Colonic mucosa (tissue), 4 donors: Measurements from ENCODE around the gene EPHA2. TPM values are rescaled to one million over a fixed set of nuclear protein-coding genes. Genes with fewer than 3 reads are reported as not detected.

Experiments used
- DNase-seq: peaks from one replicate; pipeline ENCODE4 v3.0.0-alpha.2; 2020
- H3K27ac ChIP-seq: fragments of 200-600 bp; one replicate; pipeline ENCODE4 v1.8.0; 2021
- H3K27me3 ChIP-seq: fragments of 200-600 bp; one replicate; pipeline ENCODE4 v1.8.0; 2021
- H3K36me3 ChIP-seq: fragments of 200-600 bp; one replicate; pipeline ENCODE4 v1.8.0; 2021
- H3K4me1 ChIP-seq: fragments of 200-600 bp; one replicate; pipeline ENCODE4 v1.8.0; 2021; ENCODE audit warnings: mild to moderate bottlenecking
- H3K4me3 ChIP-seq: fragments of 200-600 bp; one replicate; pipeline ENCODE4 v1.8.0; 2021
- H3K9ac ChIP-seq, 2 donors: one replicate each; pipeline ENCODE4 v1.7.0; 2013; ENCODE audit warnings: control low read depth in 2 of 2, low read depth in 2 of 2, low read length in 2 of 2
- H3K9me3 ChIP-seq: fragments of 200-600 bp; one replicate; pipeline ENCODE4 v1.8.0; 2021
- intact Hi-C: fragments of 100-400 bp; cut with DNase I; formaldehyde crosslinking; loops from one replicate; pipeline ENCODE4 v1.14.1; 2022
- total RNA-seq, 2 donors: library from RNA; stranded (reverse); fragmentation: NEBNext Ultra II Directional in 1 of 2; extraction: Animal tissue kit (Norgen Biotek cat#: 25700) in 1 of 2; gene quantifications; one replicate each; pipeline ENCODE4 v1.2.1, GENCODE V29; 2021
- TF ChIP-seq, protein P1 (sequence below): fragments of 200-600 bp; IDR thresholded peaks from one replicate; pipeline ENCODE4 v1.8.0; 2022; ENCODE audit warnings: antibody characterized with exemption, mild to moderate bottlenecking
- donor health status: healthy.
- donor health status: DM: no; HTN: no; CAD: no.
- donor health status: DM: no; HTN: no; CAD: no.

Gene EPHA2
- total RNA-seq, 2 donors from 2014 or later, result 15.7 to 40.8 TPM

DNA sequence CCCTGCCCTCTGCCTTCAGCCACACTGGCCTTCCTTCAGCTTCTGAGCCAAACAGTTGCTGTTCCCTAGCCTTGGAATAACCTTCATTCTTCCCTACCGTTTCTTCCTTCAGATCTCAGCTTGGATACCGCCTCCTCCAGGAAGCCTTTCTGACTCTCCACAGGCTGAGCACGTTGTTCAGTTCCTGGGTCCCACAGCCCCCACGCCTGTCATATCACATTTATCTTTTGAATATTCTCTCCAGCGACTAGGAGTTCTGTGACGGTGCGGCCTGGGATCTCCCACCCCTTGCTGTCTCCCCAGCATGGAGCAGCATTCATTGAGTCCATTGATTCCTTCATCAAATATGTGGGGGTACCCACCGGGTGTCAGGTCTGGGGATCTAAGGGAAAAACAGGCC lies 39.2 kb downstream of the EPHA2 start:
- TF ChIP-seq, protein P1, sequence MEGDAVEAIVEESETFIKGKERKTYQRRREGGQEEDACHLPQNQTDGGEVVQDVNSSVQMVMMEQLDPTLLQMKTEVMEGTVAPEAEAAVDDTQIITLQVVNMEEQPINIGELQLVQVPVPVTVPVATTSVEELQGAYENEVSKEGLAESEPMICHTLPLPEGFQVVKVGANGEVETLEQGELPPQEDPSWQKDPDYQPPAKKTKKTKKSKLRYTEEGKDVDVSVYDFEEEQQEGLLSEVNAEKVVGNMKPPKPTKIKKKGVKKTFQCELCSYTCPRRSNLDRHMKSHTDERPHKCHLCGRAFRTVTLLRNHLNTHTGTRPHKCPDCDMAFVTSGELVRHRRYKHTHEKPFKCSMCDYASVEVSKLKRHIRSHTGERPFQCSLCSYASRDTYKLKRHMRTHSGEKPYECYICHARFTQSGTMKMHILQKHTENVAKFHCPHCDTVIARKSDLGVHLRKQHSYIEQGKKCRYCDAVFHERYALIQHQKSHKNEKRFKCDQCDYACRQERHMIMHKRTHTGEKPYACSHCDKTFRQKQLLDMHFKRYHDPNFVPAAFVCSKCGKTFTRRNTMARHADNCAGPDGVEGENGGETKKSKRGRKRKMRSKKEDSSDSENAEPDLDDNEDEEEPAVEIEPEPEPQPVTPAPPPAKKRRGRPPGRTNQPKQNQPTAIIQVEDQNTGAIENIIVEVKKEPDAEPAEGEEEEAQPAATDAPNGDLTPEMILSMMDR, result no peak
- Histone ChIP-seq H3K9me3 (no peaks in the 10 kb centered on the region), H3K9ac (no peak overlapping the region), H3K27me3 (no peaks in the 10 kb centered on the region), H3K27ac (no peak overlapping the region), H3K4me1 (no peaks in the 10 kb centered on the region), H3K4me3 (no peak overlapping the region), H3K36me3 (no peaks in the 10 kb centered on the region)
- intact Hi-C loops, result no loop called here
- DNase-seq, result no peak

DNA sequence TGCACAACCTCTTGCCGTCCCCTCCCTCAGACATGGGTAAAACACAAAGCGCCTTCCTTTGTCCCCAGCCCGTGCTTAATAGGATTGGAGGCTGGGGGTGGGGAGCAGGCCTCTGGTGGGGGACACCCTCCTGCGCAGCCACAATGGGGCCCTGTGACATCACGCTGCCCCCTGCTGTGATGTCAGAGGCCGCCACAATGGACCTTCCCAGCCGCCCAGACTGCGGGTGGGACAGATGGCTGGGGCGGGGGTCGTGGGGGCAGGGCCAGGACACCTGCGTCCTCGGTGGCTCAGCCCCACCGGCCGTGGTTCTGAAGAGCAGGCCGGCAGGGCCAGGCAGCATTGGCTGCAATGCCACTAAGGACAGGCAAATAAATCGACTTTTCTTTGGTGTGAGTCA lies 39.9 kb downstream of the EPHA2 start:
- no peak for DNase-seq
- H3K4me3 ChIP-seq, result no peak overlapping the region
- no peaks in the 10 kb centered on the region for H3K36me3 ChIP-seq
- no peaks in the 10 kb centered on the region for H3K27me3 ChIP-seq
- no peak overlapping the region for H3K27ac ChIP-seq
- H3K4me1 ChIP-seq, result no peaks in the 10 kb centered on the region
- TF ChIP-seq, protein P1, result no peak
- H3K9ac ChIP-seq, result no peak overlapping the region
- no peaks in the 10 kb centered on the region for H3K9me3 ChIP-seq
- intact Hi-C loops, result no loop called here

DNA sequence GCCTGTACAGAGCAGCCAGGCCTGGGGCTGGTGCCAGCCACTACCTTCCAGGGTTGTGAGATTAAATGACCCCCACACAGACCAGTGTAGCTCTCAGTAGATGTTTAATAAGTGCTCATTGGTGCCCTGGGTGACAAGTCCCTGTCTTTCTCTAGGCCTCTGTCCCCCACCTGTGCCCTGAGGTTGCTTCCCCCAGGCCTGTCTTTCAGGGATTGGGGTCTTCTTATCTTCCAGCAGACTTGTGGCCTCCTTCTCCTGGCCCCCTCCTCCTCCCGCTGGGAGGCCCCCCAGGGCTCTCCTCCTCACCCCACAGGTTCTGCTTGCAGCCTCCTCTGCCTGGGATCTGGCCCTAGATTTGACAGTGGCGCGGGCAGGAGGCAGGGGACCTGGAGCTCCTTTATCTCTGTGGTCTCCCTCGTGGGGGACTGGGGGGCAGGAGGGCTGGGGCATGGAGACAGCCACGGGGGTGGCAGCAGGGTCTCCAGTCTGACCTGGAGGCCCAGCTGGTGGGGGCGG lies 40.3 kb downstream of the EPHA2 start:
- no peaks in the 10 kb centered on the region for H3K36me3 ChIP-seq
- no peaks in the 10 kb centered on the region for H3K9me3 ChIP-seq
- H3K27ac ChIP-seq, result no peak overlapping the region
- intact Hi-C loops, result no loop called here
- no peaks in the 10 kb centered on the region for H3K4me1 ChIP-seq
- no peak for DNase-seq
- H3K27me3 ChIP-seq, result no peaks in the 10 kb centered on the region
- H3K9ac ChIP-seq, result no peak overlapping the region
- TF ChIP-seq, protein P1, result no peak
- no peak overlapping the region for H3K4me3 ChIP-seq

DNA sequence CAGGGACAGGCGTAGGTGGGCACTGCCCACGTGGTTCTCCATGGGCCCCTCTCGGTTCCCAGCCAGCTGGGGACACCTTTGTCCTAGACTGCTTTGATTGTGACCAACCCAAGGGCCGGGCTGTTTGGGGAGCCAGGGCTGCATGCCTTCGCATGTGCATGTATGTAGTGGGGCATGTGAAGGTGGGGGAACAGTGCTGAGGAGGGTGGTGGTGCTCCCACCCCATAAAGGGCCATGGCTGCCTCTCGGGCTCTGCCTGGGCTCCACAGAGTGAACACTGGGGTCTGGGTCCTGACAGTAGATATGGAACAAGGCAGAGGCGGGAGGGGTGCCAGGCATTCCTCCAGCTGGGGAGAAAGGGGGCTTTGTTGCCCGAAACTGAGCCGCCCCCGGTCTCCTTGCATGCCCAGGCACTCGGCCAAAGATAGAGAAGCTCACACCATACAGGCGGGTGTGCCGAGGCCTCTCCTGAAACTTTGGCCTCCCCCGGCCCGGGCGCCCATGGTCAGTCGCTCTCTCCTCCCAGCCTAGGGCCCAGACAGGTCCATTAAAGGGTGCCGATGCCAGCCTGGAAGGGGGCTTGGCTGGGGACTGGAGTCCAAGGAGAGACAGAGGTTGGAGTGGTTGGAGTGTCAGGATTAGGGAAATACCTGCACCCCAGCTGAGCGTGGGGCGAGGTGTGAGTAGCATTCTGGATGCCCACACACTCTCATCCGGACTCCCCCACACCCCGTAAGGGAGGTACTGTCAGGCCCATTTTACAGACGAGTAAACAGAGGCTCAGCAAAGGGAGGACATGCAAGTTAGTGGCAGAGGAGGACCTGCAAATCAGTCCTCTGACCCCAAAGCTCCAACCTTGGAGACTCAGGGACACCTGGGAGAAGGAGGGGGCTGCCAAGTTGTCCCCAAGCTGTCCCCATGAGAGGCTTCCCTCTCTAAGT lies 41.1 kb downstream of the EPHA2 start:
- H3K27me3 ChIP-seq, result no peaks in the 10 kb centered on the region
- TF ChIP-seq, protein P1, result no peak
- intact Hi-C loops, result no loop called here
- DNase-seq, result no peak
- no peaks in the 10 kb centered on the region for H3K36me3 ChIP-seq
- no peaks in the 10 kb centered on the region for H3K9me3 ChIP-seq
- H3K27ac ChIP-seq, result no peak overlapping the region
- H3K4me3 ChIP-seq, result no peak overlapping the region
- H3K9ac ChIP-seq, result no peak overlapping the region
- no peaks in the 10 kb centered on the region for H3K4me1 ChIP-seq

DNA sequence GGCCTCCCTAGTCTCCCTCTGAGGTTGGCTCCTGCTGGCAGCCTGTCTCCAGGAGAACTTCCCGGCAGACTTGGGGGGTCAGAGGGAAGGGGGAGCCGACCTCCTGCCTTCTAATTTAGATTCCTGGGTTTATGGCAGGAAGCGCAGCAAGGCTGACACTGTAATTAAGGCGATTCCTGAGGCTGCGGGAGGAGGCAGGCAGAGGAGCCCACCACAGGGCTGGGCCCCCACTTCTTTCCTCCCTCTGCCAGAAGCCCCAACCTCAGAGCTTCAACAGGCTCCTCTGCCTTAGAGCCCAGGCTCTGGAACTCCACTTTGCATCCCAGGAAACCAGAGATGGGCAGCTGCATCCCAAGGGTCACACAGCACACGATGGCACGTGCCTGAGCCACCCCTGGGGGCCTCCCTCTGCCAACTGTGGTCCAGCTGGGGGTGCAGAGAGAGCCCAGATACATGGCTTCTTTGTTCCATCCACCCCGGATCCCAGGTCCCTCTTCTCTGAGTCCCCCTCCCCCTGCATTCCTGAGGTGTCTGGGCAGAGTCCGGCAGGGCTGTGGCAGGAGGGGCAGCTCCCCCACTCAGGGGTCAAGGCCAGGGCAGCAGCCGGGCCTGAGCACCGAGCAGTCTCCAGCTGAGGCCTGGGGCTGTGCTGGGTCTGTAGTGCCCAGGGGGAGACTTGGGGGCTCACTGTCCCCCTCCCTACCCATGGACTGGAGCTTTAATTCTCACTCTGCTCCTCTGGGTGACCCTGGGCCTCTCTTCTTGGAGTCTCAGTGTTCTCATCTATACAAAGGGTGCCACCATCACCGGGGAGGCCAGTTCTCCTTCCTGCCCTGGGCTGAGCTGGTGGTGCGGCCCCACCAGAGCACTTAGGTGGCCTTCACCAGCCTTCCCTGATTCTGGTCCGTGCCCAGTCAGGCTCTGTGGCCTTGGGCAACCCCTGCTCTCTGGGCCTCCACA lies 43.0 kb downstream of the EPHA2 start:
- Histone ChIP-seq H3K4me3 (no peak overlapping the region), H3K9ac (no peak overlapping the region), H3K27me3 (no peaks in the 10 kb centered on the region), H3K36me3 (no peaks in the 10 kb centered on the region), H3K4me1 (no peaks in the 10 kb centered on the region), H3K9me3 (no peaks in the 10 kb centered on the region), H3K27ac (no peak overlapping the region)
- DNase-seq, result no peak
- intact Hi-C loops, result no loop called here
- TF ChIP-seq, protein P1, result no peak
